GM19240 (cell line): ENCODE data around the gene AIG1.
"Not testable (repeated sequence)": the region's sequence is repeated elsewhere in the genome, so short reads cannot be mapped to it uniquely, and the experiment has no call there.

Experiments used
- DNase-seq: peaks from one replicate; pipeline ENCODE4 v3.0.0; 2011; ENCODE audit warnings: low spot score; ENCODE audit not compliant: insufficient read length

Gene AIG1

DNA sequence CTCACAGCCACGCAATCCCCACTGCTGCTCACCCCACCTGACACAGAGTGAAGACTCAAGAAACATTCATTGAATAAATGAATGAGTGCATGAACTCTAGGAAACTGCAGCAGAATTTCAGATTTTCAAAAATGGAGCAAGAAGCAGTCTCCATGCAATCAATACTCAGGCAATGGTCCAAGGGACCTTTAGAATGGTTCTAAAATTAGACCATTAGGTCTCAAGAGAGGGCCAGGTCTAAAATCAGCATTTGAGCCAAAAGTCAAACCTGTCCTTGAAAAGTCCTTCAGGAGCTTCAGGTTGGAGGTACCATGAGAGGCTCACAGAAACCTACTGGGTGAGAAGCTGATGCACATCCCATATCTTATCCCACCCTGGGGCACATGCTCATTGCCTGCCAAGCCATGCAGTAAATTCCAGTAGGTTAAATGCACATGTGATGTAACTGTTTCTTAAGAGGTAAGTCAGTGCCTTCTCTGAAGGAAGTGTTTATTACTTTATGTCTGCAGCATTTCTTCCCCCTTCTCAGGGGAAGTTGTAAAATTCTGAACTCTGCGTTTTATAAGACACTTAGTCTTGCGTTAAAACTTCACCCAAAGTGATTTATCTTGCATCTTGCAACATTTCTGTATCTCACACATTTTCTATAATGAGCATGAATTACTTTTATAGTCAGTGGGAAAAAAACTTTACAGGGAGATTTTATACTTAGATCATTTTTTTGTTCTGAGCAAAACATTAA, 263.2 kb downstream of the AIG1 start:
- DNase-seq, result no peak

DNA sequence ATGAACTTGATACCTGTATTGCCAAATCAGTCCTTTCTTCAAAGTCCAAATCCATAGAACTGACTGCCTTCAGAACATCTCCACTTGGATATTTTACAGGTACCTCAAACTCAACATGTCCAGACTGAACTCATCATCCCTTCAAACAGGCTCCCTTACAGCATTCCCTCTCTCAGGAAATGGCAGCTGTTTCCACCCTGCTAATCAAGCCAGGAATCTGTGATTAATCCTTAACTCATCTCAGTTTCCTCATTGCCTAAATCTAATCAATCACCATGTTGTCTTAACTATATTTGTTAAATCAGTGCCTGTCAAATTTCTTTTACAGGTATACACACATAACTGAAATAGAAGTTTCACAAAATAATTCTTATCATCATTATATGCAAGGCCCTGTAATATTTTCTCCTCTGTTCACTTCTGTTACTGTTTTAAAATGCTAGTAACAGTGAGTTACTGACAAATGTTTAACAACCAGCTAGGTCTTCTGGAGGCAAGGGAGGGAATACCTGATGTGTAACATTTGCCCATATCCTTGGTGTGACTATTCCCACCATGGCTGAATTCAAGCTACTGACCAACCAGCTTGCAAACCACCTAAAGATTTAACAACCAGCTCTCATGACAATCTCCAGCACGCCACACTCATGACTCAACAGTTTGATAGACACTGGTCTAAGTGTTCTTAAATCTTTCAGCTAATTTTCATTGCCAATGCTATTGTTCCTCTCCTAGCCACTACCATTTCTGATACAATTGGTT, 264.9 kb downstream of the AIG1 start:
- no peak for DNase-seq

DNA sequence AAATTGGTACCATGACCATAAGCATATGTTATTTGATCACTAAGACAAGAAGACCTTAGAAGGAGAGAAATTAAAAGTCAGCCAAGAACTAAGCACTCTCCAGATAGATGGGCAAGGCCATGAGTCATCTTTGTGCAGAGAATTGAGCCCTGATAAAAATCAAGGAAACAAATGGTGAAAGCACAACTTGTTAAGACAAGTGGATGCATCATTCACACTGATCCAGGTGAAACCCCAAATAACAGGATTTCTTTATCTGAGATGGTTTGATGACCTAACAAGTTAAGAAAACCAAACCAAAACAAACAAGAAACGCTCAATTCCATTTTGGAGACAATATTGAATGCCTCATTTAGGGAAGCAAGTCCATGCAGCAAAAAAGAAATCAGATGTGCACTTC, 268.2 kb downstream of the AIG1 start:
- no peak for DNase-seq

DNA sequence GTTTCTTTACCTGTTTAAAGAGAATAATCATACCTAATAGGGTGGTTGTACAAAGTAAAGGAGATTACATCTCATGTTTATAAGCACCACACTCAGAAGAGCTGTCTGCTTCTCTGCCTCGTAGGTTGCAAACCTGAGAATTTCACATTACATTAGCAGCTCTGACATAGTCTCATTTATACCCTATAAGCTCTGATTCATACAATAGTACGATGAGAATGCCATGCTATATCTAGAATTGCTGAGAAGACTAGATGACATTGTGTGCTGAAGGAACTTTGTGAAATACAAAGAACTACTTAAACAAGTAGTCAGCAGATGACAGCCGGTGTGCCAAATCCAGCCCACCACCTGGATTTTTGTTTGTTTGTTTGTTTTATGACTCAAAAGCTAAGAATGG, 268.6 kb downstream of the AIG1 start:
- no peak for DNase-seq

DNA sequence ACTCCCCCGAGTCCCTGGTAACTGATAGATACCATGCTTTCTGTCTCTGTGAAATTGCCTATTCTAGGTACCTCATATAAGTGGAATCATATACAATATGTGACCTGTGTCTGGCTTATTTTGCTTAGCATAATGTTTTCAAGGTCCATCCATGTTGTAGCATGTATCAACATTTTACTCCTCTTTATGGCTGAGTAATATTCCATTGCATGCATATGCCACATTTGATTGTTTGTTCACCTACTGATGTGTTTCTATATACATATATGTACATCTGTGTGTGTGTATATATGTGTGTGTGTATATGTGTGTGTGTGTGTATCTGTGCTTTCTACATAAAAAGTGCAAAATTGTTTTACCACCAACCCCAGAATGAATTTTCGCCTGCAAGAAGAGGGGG, 270.7 kb downstream of the AIG1 start:
- no peak for DNase-seq

DNA sequence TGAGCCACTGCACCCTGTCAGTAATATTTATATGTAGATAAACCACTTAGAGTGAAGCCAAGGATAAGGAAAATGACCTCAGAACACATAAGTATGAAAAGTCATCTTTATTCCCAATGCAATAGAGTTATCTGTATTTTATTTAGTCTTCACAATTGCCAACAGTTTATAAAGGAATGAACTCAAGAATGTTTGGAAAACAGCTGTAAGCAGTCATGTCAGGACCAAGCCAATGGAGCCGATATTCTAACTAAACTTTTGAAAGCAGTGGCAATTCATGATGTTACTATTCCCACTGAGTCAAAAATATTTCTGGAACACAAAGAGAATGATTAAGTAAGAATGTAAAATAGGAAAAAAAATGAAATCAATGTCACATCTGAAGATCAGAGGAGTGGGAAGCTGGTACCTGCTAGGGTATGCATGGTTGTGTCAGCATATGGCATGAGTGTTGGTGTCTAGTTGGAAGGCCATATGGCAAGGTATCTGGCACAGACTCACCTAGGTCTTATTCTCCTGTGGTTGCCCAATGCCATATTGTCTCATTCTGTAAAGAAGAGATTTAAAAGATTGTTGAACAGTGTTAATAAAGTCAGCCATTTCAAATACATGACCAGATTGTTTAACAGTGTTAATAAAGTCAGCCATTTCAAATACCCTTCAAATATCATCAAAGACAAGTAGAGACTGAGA, 271.6 kb downstream of the AIG1 start:
- DNase-seq, result no peak

DNA sequence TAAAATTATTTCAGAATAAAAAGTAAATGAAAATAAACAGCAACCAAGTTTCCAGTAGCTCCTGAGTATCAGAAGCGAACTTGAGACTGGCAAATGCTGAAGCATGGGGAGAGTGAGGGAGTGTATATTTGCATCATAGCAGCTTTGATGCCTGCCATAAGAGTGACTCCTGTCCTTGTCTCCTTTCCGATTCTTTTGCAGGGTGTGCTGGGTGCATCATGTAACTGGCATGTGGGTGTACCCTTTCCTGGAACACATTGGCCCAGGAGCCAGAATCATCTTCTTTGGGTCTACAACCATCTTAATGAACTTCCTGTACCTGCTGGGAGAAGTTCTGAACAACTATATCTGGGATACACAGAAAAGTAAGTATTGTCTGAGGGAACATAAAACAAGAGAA, 272.4 kb downstream of the AIG1 start:
- no peak for DNase-seq

- DNase-seq, result no peak
These were observed 273.2 kb downstream of the AIG1 start for GRCh38 chr6:143333749-143334520.

- no peak for DNase-seq
These were observed 275.2 kb downstream of the AIG1 start for GRCh38 chr6:143335865-143336264.

DNA sequence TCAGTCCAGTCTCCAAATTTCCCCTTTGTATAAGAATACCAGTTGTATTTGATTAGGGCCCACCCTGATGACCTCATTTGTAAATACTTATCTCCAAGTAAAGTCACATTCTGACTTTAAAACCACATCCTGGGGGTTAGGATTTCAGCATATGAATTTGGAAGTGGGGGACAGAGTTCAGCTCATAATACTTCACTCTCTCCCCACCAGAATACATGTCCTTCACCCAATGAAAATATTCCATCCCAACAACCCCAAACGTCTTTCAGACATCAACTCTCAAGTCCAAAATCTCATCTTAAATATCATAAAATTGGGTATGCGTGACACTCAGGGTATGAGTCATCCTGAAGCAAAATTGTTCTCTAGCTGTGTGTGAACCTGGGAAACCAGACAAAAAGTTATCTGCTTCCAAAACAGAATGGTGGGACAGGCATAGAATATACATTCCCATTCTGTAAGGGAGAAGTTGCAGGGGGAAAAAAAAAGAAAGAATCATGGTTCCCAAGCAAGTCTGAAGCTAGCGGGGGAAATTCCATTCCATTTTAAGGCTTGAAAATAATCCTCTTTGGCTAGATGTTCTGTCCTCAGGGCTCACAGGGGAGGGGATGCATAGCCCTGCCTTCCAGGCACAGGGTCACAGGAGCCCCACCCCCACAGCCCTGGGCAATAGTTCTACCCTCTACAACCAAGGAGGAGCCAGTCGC, 275.9 kb downstream of the AIG1 start:
- no peak for DNase-seq

DNA sequence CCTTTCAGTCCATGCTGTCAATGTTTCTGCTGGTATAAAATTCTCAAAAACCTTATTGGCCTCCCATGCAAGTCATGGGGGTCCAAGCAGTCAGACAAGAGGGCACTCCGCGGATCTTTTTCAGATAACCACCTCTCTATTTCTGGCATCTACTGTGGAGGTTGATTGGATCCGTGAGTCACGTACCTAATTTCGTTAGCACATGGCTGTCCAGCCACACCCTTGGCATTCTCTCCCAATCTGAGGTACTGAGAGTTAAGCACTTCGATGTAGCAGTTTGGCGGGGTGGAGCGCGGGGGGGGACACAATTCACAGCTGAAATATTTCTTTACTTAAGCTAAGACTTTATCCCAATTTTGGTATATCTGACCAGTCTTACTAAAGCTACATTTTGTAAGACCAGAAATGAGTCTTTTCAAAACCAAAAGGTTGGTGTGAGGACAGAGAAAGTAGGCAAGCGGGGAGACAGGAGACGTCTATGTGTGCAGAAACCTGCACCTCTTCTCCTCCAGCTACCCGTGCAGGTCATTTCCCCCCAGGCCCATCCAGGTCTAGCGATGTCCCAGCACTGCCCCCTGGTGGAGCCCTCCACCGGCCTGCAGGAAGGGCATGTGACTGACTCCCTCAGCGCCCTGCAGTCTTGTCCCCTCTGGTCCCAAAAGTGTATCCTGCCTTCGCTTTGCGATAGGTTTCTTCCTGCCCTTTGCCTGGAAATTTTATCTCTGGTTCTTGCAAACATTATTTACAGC, 276.7 kb downstream of the AIG1 start:
- no peak for DNase-seq

GRCh38 chr6:143339223-143339622, 278.5 kb downstream of the AIG1 start:
- no peak for DNase-seq

DNA sequence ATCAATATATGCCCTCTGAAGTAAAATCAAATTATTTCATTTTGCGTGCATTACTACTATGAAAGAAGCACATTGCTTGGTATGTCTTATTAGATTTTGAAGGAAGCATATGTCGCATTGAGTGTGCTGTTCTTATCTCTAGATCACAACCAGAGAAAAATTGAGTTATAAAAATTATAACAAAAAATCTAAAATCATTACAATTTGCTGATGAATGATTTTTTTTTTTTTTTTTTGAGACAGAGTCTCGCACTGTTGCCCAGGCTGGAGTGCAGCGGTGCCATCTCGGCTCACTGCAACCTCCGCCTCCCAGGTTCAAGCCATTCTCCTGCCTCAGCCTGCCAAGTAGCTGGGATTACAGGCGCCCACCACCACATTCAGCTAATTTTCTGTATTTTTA, 284.8 kb downstream of the AIG1 start:
- not testable (repeated sequence) for DNase-seq

DNA sequence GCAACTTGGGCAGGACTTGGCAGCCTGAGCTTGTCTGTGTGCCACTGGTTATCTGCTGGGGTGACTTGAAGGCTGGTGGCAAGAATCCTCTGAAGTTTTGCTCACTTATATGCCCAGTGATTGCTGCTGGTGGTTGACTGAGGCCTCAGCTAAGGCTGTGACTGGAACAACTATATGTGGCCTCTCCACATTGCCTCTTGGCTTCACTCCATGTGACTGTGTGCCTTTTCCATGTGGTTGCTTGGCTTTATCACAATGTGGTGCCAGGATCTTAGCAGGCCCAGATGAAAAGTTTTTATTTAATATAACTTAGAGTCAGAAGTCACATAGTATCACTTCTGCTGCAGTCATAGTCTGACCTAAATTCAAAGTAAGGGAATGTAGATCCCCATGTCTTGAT, 285.3 kb downstream of the AIG1 start:
- no peak for DNase-seq

DNA sequence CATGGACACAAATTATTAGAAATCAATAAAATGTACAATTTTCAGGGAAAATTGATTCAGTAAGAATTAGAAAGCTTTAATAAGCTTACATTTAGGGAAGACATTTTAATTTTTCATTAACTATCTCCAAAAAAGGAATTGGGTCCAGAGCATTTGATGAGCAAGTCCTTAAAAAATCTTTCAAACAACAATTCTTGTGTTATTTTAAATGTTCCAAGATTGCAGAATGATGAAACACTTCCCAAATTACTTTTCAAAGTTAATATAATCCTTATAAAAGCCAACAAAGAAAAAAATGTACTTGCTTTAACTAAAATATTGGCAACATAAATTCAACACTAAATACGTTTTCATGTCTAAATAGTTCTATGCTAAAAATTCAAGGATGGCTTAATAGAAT, 287.8 kb downstream of the AIG1 start:
- DNase-seq, result no peak

- no peak for DNase-seq
These were observed 288.8 kb downstream of the AIG1 start for GRCh38 chr6:143349530-143349929.

- DNase-seq, result no peak
These were observed 295.6 kb downstream of the AIG1 start for GRCh38 chr6:143356101-143356880.

DNA sequence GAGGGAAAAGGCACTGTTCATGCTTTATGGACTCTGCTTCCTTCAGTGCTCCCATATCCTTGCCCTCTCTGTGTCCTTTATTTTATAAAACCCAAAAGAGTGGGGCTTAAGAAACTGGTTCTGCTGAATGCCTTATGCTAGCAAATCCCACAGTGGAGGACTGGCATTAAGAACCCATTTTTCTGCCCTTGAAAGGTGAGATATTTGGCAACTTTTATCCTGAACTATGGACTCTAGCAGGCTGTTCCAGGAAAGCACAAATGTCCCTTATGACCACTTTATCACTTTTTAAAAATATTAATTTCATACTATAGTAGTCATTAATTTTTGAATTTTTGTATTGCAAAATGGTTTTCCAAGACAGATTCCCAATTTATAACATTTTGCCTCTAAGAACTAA, 296.5 kb downstream of the AIG1 start:
- no peak for DNase-seq

DNA sequence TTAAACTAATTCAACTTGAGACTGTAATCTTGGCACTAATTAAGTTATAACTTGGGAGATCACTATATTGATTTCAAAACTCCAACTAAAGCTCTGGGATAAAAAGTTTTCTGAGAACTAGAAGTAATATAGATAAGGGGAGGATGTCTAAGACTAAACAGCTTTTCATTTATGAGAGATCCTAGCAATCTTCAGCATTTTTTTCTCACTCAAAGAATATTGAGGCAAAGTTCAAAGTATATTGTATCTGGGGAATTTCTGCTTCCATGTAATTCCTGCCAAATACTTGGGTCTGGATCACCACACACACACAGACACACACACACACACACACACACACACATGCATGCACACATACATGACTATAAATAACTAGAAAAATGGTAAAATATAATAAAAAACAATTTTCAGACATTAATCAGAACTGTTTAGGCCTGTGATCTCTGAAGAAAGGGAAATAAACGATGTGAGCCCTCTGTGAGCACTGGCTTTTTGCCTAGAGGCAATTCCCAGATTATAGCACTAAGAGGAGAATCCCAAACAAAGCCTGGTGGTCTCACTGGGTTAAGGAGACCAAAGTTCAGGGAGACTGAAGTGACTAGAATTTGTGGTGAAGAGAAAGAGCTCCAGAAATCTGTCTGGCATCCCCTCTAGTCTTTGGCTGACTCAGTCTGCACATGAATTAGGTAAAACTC, 297.0 kb downstream of the AIG1 start:
- no peak for DNase-seq
